Spleen (tissue), 11 donors: ENCODE results near the gene VPS37B. TPM values are rescaled to one million over a fixed set of nuclear protein-coding genes. Genes with fewer than 3 reads are reported as not detected.

Source experiments
- DNase-seq: peaks from one replicate; pipeline ENCODE4 v3.0.0-alpha.2; 2020
- H3K27ac ChIP-seq, 8 donors: fragments of 200-600 bp; sonication (generic) in 7 of 8; 1 replicate in 4 of 8; 2 replicates in 4 of 8; pipeline versions ENCODE4 v1.5.0 to v1.8.0; 2016 to 2021; ENCODE audit warnings: inconsistent platforms in 4 of 8, mild to moderate bottlenecking in 4 of 8, moderate library complexity in 1 of 8
- H3K27me3 ChIP-seq, 7 donors: fragments of 200-600 bp; sonication (generic) in 6 of 7; replicated peaks in 1 of 7; 1 replicate in 4 of 7; 2 replicates in 3 of 7; pipeline versions ENCODE4 v1.5.0 to v1.8.0; 2016 to 2021; ENCODE audit warnings: inconsistent platforms in 3 of 7, mild to moderate bottlenecking in 1 of 7
- H3K36me3 ChIP-seq, 6 donors: fragments of 200-600 bp; sonication (generic) in 5 of 6; 1 replicate in 4 of 6; 2 replicates in 2 of 6; pipeline versions ENCODE4 v1.5.0 to v1.8.0; 2016 to 2021; ENCODE audit warnings: inconsistent platforms in 2 of 6
- H3K4me1 ChIP-seq, 6 donors: fragments of 200-600 bp; sonication (generic) in 5 of 6; 1 replicate in 3 of 6; 2 replicates in 3 of 6; pipeline versions ENCODE4 v1.5.0 to v1.8.0; 2016 to 2021; ENCODE audit warnings: inconsistent platforms in 3 of 6
- H3K4me3 ChIP-seq, 8 donors: fragments of 200-600 bp; sonication (generic) in 7 of 8; 1 replicate in 4 of 8; 2 replicates in 4 of 8; pipeline versions ENCODE4 v1.5.0 to v1.8.0; 2016 to 2021; ENCODE audit warnings: inconsistent platforms in 4 of 8, mild to moderate bottlenecking in 4 of 8, moderate library complexity in 2 of 8
- H3K9me3 ChIP-seq, 8 donors: fragments of 200-600 bp; sonication (generic) in 7 of 8; 1 replicate in 4 of 8; 2 replicates in 4 of 8; pipeline versions ENCODE4 v1.5.0 to v1.8.0; 2016 to 2021; ENCODE audit warnings: inconsistent platforms in 4 of 8
- POLR2A ChIP-seq, 3 donors: fragments of 450-650 bp; IDR thresholded peaks; one replicate each; pipeline ENCODE4 v1.5.1; 2017; ENCODE audit warnings: antibody characterized with exemption in 3 of 3, mild to moderate bottlenecking in 1 of 3
- POLR2AphosphoS5 ChIP-seq, 3 donors: sonication (generic); formaldehyde crosslinking; IDR thresholded peaks; one replicate each; pipeline ENCODE4 v1.5.1; 2017; ENCODE audit warnings: antibody characterized with exemption in 3 of 3
- WGBS, 5 donors: extraction: QIAGEN DNeasy Blood & Tissue Kit in 3 of 5; methylation state at CpG; one replicate each; pipeline versions ENCODE4 v1.1.5 to v1.1.7; 2013 to 2018; 5-methylcytosine and 5-hydroxymethylcytosine counted together
- intact Hi-C: fragments of 100-400 bp; cut with DNase I; formaldehyde crosslinking; loops from one replicate; pipeline ENCODE4 v1.15.0; 2023; ENCODE audit warnings: low total_unique reads
- polyA plus RNA-seq, 3 donors: library from polyadenylated mRNA; stranded (reverse); fragments of 200-250 nt; gene quantifications; one replicate each; pipeline ENCODE4 v1.2.1, GENCODE V29; 2013
- total RNA-seq, 7 donors: library from RNA; depleted of rRNA in 3 of 7; stranded (reverse); fragments of >200 nt in 3 of 7; fragmentation: NEBNext Ultra II Directional in 4 of 7; extraction: Animal tissue kit (Norgen Biotek cat#: 25700) in 4 of 7; gene quantifications; one replicate each; pipeline versions ENCODE4 v1.1.0 to v1.2.1, GENCODE V29; 2016 to 2021
- TF ChIP-seq, protein P1 (sequence below), 11 experiments: fragments of 200-600 bp in 7 of 11; fragments of 450-650 bp in 4 of 11; sonication (generic) in 4 of 11; IDR thresholded peaks in 8 of 11; conservative IDR thresholded peaks in 3 of 11; 1 replicate in 7 of 11; 2 replicates in 4 of 11; pipeline versions ENCODE4 v1.4.0 to v1.8.0; 2016 to 2021; ENCODE audit warnings: antibody characterized with exemption in 11 of 11, inconsistent platforms in 4 of 11, mild to moderate bottlenecking in 1 of 11
- donor health status: healthy with polysubstance abuse.
- donor health status: DM: no; HTN: no; CAD: no; lungs with moderate emphysema.
- donor health status: DM: no; HTN: no; CAD: no.
- donor health status: Bipolar disorder and iron deficiency.
- donor health status: healthy.
- donor health status: DM: no; HTN: no; CAD: no.
- donor health status: DM: yes; HTN: yes; CAD: no.

The VPS37B gene
- total and polyA plus RNA-seq, 10 donors = 24.8 to 67.5 (median 47.3) TPM

DNA sequence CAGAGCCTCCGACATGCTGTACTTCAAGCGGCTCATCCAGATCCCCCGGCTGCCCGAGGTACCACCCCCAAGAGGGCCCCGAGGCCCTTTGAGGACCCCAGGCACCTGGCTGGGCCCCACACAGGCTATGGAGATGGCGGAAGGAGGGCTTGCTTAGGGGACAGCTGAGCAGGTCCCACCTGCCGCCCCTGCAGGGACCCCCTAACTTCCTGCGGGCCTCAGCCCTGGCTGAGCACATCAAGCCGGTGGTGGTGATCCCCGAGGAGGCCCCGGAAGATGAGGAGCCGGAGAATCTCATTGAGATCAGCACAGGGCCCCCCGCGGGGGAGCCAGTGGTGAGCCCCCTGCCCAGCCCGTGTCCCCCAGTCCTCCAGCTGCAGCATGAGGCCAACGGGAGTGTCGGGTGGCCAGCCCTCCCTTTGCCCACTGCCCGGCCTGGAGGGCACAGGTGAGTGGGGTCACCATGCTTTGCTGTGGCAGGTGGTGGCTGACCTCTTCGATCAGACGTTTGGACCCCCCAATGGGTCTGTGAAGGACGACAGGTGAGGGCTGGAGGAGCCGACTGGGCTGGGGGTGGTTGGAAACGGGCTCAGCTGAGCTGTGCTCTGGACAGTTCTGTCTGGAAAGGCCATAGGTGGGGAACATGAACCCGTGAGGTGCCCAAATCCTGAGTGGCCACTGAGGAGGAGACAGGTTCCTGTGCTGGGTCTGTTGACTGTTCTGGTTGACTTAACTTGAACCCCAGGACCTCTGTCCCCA lies 40.7 kb downstream of the VPS37B start:
- peaks cover 0 to 89% (median 42%) of the 10 kb centered on the region in 6 donors for H3K36me3 ChIP-seq

DNA sequence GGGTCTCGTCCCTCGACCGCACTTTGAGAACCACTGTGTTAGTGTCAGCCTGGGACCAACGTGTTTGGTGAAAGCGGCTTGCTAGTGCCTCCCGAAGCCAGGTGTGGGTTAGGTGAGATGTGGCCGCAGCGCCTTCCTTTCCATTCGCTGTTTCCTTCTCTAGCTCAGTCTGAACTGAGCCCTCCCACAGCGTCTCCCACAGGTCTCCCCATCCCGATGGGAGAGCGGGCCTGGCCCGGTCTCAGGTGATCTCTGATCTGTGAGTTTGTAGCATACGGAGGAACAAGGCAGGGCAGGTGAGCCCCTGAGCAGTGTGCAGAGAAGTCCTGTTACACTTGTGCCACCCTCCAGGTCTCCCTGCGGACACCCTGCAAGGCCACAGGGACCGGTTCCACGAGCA lies 41.4 kb downstream of the VPS37B start:
- WGBS, 5 donors = 91 to 97% (median 95%) methylated on average over 17 of the region's 17 CpGs
- no peaks in the 10 kb centered on the region for H3K9me3 ChIP-seq
- H3K4me3 ChIP-seq = no peak overlapping the region
- intact Hi-C loops = loop anchor here (10.0 kb wide), 1 partner anchor 380 kb away; the partner anchor contains the start of genes MPHOSPH9 and MTRFR
- TF ChIP-seq POLR2AphosphoS5 (IDR thresholded peaks at IDR 0.05) (no peak), POLR2A (IDR thresholded peaks at IDR 0.05) (no peak)
- TF ChIP-seq, protein P1, sequence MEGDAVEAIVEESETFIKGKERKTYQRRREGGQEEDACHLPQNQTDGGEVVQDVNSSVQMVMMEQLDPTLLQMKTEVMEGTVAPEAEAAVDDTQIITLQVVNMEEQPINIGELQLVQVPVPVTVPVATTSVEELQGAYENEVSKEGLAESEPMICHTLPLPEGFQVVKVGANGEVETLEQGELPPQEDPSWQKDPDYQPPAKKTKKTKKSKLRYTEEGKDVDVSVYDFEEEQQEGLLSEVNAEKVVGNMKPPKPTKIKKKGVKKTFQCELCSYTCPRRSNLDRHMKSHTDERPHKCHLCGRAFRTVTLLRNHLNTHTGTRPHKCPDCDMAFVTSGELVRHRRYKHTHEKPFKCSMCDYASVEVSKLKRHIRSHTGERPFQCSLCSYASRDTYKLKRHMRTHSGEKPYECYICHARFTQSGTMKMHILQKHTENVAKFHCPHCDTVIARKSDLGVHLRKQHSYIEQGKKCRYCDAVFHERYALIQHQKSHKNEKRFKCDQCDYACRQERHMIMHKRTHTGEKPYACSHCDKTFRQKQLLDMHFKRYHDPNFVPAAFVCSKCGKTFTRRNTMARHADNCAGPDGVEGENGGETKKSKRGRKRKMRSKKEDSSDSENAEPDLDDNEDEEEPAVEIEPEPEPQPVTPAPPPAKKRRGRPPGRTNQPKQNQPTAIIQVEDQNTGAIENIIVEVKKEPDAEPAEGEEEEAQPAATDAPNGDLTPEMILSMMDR (IDR thresholded peaks at IDR 0.05 in 8 of 11, conservative IDR thresholded peaks at IDR 0.05 in 3 of 11) = no peak
- H3K27ac ChIP-seq = no peak overlapping the region
- peaks cover 0 to 9% (median 0%) of the 10 kb centered on the region in 6 donors for H3K4me1 ChIP-seq
- H3K36me3 ChIP-seq = peaks cover 0 to 88% (median 36%) of the 10 kb centered on the region in 6 donors
- no peaks in the 10 kb centered on the region for H3K27me3 ChIP-seq
- no peak for DNase-seq

More for the DNA sequence above, 40.7 kb downstream of the VPS37B start:
- WGBS, 5 donors = 90 to 95% (median 92%) methylated on average over 14 to 24 of the region's 24 CpGs
- Histone ChIP-seq H3K9me3 (no peaks in the 10 kb centered on the region), H3K4me1 (peaks cover 3 to 16% (median 5%) of the 10 kb centered on the region in 6 donors), H3K27me3 (no peaks in the 10 kb centered on the region), H3K4me3 (no peak overlapping the region), H3K27ac (no peak overlapping the region)
- intact Hi-C loops = loop anchor here (10.0 kb wide), 1 partner anchor 380 kb away; the partner anchor contains the start of genes MPHOSPH9 and MTRFR
- DNase-seq = no peak
- TF ChIP-seq POLR2A (IDR thresholded peaks at IDR 0.05) (no peak), POLR2AphosphoS5 (IDR thresholded peaks at IDR 0.05) (peak in 1 of 3 donors; percentile 51)
- TF ChIP-seq, protein P1 (IDR thresholded peaks at IDR 0.05 in 8 of 11, conservative IDR thresholded peaks at IDR 0.05 in 3 of 11) = no peak

DNA sequence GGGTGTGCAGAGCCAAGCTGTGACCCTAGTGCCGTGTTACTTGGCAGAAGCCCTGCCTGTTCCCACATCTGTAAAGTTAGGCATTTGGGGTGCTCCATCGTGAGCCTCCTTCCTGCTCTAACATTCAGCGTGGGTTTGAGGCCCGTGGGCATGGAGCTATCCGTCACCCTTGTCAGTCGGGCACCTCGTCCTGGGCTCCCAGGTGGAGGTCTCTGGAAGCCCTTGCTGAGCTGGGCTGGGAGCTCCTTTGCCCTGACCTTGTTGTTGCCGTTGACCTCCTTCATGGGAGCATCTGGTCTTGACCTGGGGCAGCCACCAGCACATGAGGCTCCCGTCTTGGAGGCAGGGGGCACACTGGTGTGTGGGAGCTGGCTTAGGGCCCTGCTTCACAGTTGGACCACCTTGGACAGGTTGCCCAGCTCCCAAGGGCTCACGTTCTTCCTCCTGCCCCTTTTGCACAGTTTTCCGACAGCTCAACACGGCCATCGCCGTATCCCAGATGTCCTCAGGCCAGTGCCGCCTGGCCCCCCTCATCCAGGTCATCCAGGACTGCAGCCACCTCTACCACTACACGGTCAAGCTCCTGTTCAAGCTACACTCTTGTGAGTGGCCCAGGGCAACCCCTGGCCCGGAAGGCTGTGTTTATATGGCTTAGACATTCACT lies 42.2 kb downstream of the VPS37B start:
- H3K4me3 ChIP-seq = no peak overlapping the region
- 89 to 93% (median 91%) methylated on average over 12 to 17 of the region's 17 CpGs for WGBS, 5 donors
- no peaks in the 10 kb centered on the region for H3K9me3 ChIP-seq
- TF ChIP-seq, protein P1 (IDR thresholded peaks at IDR 0.05 in 8 of 11, conservative IDR thresholded peaks at IDR 0.05 in 3 of 11) = no peak
- TF ChIP-seq POLR2AphosphoS5 (IDR thresholded peaks at IDR 0.05) = peak in 1 of 3 donors; percentile 10
- H3K27me3 ChIP-seq = no peaks in the 10 kb centered on the region
- H3K27ac ChIP-seq = no peak overlapping the region
- intact Hi-C loops = loop anchor here (10.0 kb wide), 1 partner anchor 381 kb away; the partner anchor contains the start of genes MPHOSPH9 and MTRFR
- peaks cover 0 to 88% (median 32%) of the 10 kb centered on the region in 6 donors for H3K36me3 ChIP-seq
- no peak for DNase-seq
- H3K4me1 ChIP-seq = peaks cover 0 to 9% (median 0%) of the 10 kb centered on the region in 6 donors
